ENCODE data around the gene CKLF.
"Not testable (repeated sequence)": the region's sequence is repeated elsewhere in the genome, so short reads cannot be mapped to it uniquely, and the experiment has no call there.

The CKLF gene

DNA sequence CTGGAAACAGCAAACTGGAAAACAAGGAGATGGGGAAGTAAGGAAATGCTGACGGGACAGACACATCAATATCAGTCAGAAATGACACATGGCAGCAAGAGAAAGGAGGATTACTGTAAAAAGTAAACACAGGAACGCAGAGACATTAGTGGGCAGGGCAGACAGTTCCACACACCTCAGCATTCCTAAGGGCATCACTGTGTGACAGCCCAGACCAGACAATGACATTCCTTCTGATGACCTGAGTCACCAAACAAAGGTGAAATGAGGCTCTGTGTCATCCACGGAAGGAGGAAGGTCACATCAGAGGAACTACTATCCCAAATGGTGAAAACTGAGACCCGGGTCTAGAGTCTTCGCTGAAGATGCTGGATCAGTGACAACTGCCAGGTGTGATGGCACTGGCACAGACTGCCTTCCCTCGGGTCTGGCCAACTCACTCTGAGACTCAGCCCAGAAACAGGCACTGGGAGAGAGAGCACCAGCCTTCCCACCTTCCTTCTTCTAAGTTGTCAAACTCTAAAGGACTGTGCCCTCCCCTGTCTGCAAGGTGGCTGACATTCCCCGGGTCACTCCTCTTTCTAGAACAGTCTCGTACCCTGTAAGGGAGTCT lies 39.2 kb upstream of the CKLF start:
- TF ChIP-seq POLR2A (IDR thresholded peaks at IDR 0.05; ENCODE audit: low read length) (no peak), GATA1 (IDR thresholded peaks at IDR 0.05; ENCODE audit: low read depth, low read length) (no peak)
- DNase-seq: no peak

DNA sequence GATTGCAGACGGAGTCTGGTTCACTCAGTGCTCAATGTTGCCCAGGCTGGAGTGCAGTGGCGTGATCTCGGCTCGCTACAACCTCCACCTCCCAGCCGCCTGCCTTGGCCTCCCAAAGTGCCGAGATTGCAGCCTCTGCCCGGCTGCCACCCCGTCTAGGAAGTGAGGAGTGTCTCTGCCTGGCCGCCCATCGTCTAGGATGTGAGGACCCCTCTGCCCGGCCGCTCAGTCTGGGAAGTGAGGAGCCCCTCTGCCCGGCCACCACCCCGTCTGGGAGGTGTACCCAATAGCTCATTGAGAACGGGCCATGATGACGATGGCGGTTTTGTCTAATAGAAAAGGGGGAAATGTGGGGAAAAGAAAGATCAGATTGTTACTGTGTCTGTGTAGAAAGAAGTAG lies 38.0 kb upstream of the CKLF start:
- DNase-seq: not testable (repeated sequence)

- not testable (repeated sequence) for DNase-seq
These were observed 37.3 kb upstream of the CKLF start for GRCh38 chr16:66514980-66515595.

GRCh38 chr16:66515596-66516508 lies 36.5 kb upstream of the CKLF start:
- DNase-seq: peak; percentile 16 to 35
- TF ChIP-seq POLR2A (IDR thresholded peaks at IDR 0.05; ENCODE audit: low read length): no peak
- TF ChIP-seq GATA1 (IDR thresholded peaks at IDR 0.05; ENCODE audit: low read depth, low read length): no peak

GRCh38 chr16:66516509-66516807 lies 35.9 kb upstream of the CKLF start:
- DNase-seq: no peak
- TF ChIP-seq POLR2A (IDR thresholded peaks at IDR 0.05; ENCODE audit: low read length) (no peak), GATA1 (IDR thresholded peaks at IDR 0.05; ENCODE audit: low read depth, low read length) (no peak)

DNA sequence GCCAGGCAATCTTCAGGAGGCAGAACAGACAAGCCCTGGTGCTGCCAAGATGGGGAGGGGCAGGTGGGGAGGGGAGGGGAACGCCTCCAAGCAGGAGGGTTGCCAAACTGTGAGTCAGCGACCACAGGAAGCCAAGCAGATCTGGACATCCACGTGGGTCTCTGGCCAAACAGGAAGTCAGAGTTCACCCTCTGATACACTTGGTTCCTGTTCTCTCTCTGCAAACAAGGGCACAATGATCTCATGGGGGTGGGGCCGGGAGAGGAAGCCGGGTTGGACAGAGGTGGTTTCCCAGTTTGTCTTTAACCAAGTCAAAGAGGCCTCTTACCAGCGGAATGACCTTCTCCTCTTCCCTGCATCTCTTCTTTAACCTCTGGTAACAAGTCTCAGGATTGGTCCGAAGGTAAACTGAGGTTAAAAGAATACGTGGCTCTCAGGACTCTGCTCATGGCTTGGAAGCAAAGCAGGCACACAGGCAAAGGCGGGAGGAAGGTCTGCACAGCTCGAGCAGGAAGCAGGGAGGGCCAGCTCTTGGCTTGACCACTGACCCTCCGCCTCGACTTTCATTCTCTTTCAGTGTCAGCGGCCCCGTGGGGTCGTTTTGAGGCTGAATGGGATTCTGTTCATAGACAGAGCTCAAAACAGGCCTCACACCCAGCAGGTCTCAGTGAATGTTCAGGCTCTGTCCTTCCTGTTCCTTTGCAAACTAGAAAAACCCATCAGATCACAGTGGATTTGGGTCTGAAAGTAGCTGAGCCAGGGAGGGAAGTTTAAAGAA lies 35.4 kb upstream of the CKLF start:
- peak; percentile 96 to 97 for DNase-seq
- TF ChIP-seq GATA1 (IDR thresholded peaks at IDR 0.05; ENCODE audit: low read depth, low read length): no peak
- TF ChIP-seq POLR2A (IDR thresholded peaks at IDR 0.05; ENCODE audit: low read length): peak; percentile 78

DNA sequence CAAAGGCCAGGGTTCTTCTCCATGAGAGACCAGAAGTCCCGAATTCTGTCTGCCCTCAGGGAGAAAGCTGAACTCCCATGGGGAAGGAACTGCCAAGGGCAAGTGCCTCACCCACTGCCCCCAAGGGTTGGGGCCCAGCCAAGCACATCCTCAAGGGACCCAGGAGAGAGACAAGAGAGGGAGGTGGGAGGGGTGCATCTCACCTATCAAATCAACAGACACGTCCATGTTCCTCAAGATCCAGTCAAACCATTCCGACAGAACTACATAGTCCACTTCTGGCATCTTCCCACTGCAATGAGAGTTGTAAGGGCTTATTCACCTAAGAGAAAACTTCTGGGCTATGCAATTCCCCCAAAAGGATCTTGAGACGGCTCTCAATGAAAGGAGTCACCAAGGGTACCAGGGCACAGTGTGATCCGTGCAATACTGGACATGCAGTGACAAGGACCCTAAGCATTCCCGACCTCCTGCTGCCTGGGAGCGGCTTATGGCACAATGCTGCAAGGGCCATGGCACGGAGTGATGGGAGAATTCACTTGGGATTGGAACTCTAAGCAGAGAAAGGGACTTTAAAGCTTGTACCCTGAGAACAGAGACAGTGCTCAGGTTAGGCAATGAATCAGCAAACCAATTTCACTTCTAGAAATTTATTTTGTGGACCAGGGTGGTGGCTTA lies 34.7 kb upstream of the CKLF start:
- TF ChIP-seq POLR2A (IDR thresholded peaks at IDR 0.05; ENCODE audit: low read length): no peak
- no peak for TF ChIP-seq GATA1 (IDR thresholded peaks at IDR 0.05; ENCODE audit: low read depth, low read length)
- DNase-seq: peak in 1 of 2 experiments; percentile 43

DNA sequence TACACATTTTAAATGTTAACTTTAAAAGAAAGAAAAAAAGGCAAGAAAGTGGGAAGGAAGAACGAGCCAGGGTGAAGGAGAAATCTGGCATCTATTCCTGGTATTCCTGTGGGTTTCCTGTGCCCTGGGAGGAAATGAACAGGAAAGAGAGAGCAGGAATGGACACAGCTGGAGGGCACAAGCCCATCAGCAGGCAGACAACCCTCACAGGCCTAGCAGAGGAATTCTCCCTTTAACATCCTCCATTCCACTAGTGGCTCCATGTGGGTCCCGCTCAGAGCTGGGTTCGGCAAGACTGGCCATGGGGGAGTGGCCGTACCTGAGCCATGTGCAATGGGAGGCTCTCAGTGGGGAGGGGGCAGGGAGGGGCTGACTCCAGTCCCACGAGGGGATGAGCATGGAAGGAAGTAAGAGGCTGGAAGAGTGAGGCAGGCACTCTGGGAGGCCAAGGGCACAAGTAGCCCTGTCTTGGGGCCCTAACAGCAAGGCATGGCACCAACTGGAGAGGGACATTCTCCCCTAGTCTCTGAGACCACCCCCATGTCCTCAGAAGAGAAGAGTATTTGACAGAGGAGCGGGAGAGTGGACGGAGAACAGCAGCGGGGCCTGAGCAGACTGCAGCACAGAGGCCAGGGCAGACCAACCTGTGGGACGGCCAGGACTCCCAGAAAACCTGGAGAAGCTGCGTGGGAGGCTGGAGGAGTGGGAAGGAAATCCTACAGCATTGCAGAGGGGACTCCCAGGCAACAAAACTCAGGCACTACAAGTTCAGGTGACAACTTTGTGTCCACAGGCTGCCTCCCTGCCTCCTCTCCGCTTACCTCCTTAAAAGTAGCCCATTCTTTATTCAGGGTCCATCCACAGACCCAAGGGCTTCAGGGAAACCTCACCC lies 32.6 kb upstream of the CKLF start:
- DNase-seq: no peak
- TF ChIP-seq GATA1 (IDR thresholded peaks at IDR 0.05; ENCODE audit: low read depth, low read length) (no peak), POLR2A (IDR thresholded peaks at IDR 0.05; ENCODE audit: low read length) (no peak)

DNA sequence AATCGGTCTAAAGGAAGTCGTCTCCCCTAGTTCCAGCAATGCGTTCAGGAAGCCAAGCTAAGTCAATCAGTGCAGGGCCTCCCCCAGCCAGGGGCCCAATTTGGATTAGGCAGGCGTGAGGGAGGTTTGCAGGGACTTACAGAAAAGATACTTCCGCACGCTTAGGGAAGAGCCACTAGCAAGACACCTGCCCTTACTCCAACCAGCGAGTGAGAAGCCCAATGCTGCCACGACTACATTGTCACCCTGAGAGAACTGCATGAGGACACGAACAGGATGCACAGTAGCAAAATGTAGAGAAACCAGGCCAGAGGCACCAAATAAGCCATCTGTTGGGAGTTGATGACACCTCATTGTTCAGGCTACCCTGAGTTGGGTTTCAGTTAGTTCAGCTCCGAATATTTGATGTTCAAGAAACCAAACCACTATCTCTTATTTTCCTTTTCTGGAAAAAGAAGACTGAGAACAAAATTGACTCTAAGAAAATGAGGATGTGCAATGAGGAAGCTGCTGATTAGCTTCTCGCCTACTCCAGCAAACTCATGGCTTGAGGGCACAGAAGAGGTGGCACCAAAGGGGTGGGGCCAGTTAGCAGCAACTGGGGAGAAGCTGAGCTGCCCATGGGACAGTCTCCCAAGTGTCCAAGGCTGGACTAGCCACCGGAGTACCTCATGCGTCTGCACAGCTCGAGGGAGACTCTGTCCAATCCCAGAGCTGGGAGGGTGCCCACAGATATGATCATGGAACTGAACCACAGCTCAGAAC lies 31.8 kb upstream of the CKLF start:
- TF ChIP-seq GATA1 (IDR thresholded peaks at IDR 0.05; ENCODE audit: low read depth, low read length) (no peak), POLR2A (IDR thresholded peaks at IDR 0.05; ENCODE audit: low read length) (peak; percentile 26)
- DNase-seq: no peak

- no peak for DNase-seq
- TF ChIP-seq POLR2A (IDR thresholded peaks at IDR 0.05; ENCODE audit: low read length) (no peak), GATA1 (IDR thresholded peaks at IDR 0.05; ENCODE audit: low read depth, low read length) (no peak)
These were observed 31.1 kb upstream of the CKLF start for GRCh38 chr16:66521252-66521713.

- DNase-seq: no peak
- TF ChIP-seq POLR2A (IDR thresholded peaks at IDR 0.05; ENCODE audit: low read length): peak; percentile 19
- TF ChIP-seq GATA1 (IDR thresholded peaks at IDR 0.05; ENCODE audit: low read depth, low read length): no peak
These were observed 30.2 kb upstream of the CKLF start for GRCh38 chr16:66521951-66522771.
